ENCODE data around the gene EXOC6.

GRCh38 chr10:93059975-93060886, 211.9 kb downstream of the EXOC6 start, which contains the start of gene CYP26C1:
- TF ChIP-seq ARNTL (CRISPR knock-in tag; IDR thresholded peaks at IDR 0.05; ENCODE audit: borderline replicate concordance, low read depth) (no peak), GLIS3 (CRISPR knock-in tag; IDR thresholded peaks at IDR 0.05) (no peak), POU6F1 (CRISPR knock-in tag; IDR thresholded peaks at IDR 0.05; ENCODE audit: borderline replicate concordance, low read depth) (no peak), BACH2 (CRISPR knock-in tag; IDR thresholded peaks at IDR 0.05; ENCODE audit: borderline replicate concordance) (no peak)

Data from SK-N-SH treated with all-trans-retinoic acid at 6 μM for 48 hours (cell line).